Measurements from ENCODE around the gene LDLRAD3.
A peak's percentile ranks its signal among the peaks of the same experiment; 100 is the strongest.

LDLRAD3 gene

GRCh38 chr11:36053281-36053680 is 109.4 kb downstream of the LDLRAD3 start:
- H3K4me3 ChIP-seq (ENCODE audit: low read depth, low read length) = no peak overlapping the region
- TF ChIP-seq CTCF (IDR thresholded peaks at IDR 0.05; ENCODE audit: low read depth, low read length) = no peak

GRCh38 chr11:36053862-36054261 is 110.0 kb downstream of the LDLRAD3 start:
- no peak for TF ChIP-seq CTCF (IDR thresholded peaks at IDR 0.05; ENCODE audit: low read depth, low read length)
- H3K4me3 ChIP-seq (ENCODE audit: low read depth, low read length) = no peak overlapping the region

- no peak for TF ChIP-seq CTCF (IDR thresholded peaks at IDR 0.05; ENCODE audit: low read depth, low read length)
- no peak overlapping the region for H3K4me3 ChIP-seq (ENCODE audit: low read depth, low read length)
Observed at GRCh38 chr11:36054628-36055027, 110.8 kb downstream of the LDLRAD3 start.

GRCh38 chr11:36056160-36056751 is 112.4 kb downstream of the LDLRAD3 start:
- TF ChIP-seq CTCF (IDR thresholded peaks at IDR 0.05; ENCODE audit: low read depth, low read length) = peak; percentile 62
- no peak overlapping the region for H3K4me3 ChIP-seq (ENCODE audit: low read depth, low read length)

GRCh38 chr11:36057379-36058042 is 113.6 kb downstream of the LDLRAD3 start:
- no peak for TF ChIP-seq CTCF (IDR thresholded peaks at IDR 0.05; ENCODE audit: low read depth, low read length)
- H3K4me3 ChIP-seq (ENCODE audit: low read depth, low read length) = no peak overlapping the region

- TF ChIP-seq CTCF (IDR thresholded peaks at IDR 0.05; ENCODE audit: low read depth, low read length) = no peak
- no peak overlapping the region for H3K4me3 ChIP-seq (ENCODE audit: low read depth, low read length)
Observed at GRCh38 chr11:36059660-36060059, 115.8 kb downstream of the LDLRAD3 start.

- H3K4me3 ChIP-seq (ENCODE audit: low read depth, low read length) = no peak overlapping the region
- no peak for TF ChIP-seq CTCF (IDR thresholded peaks at IDR 0.05; ENCODE audit: low read depth, low read length)
Observed at GRCh38 chr11:36060926-36061325, 117.1 kb downstream of the LDLRAD3 start.

Measured in WI38 (cell line).